RWPE2 (cell line): ENCODE measurements around the gene LRRIQ1.

ENCODE experiments used
- ATAC-seq: fragments of 200-7000 bp; cut with Tn5 transposase; 3 replicates; pipeline ENCODE4 v1.9.1; 2021; ENCODE audit warnings: low read depth
- DNase-seq: peaks from one replicate; pipeline ENCODE4 v3.0.0-alpha.2; 2020; ENCODE audit warnings: low spot score
- H3K27ac ChIP-seq: fragments of 450-650 bp; 2 replicates; pipeline ENCODE4 v1.5.1; 2017; ENCODE audit warnings: mild to moderate bottlenecking; ENCODE audit not compliant: poor library complexity, severe bottlenecking
- H3K27me3 ChIP-seq: fragments of 250-450 bp; sonication (Bioruptor Pico); 2 replicates; pipeline ENCODE4 v1.5.1; 2021; ENCODE audit warnings: mild to moderate bottlenecking, moderate library complexity; ENCODE audit not compliant: insufficient read depth, poor library complexity, severe bottlenecking
- H3K36me3 ChIP-seq: fragments of 250-450 bp; sonication (Bioruptor Pico); 2 replicates; pipeline ENCODE4 v1.5.1; 2020; ENCODE audit warnings: low read depth, mild to moderate bottlenecking, moderate library complexity
- H3K4me1 ChIP-seq: fragments of 250-450 bp; sonication (Bioruptor Pico); 2 replicates; pipeline ENCODE4 v1.5.1; 2021; ENCODE audit warnings: mild to moderate bottlenecking, moderate library complexity; ENCODE audit not compliant: insufficient read depth, poor library complexity, severe bottlenecking
- H3K4me3 ChIP-seq: fragments of 250-450 bp; sonication (Bioruptor Pico); 2 replicates; pipeline ENCODE4 v1.5.1; 2021; ENCODE audit warnings: mild to moderate bottlenecking, moderate library complexity; ENCODE audit not compliant: severe bottlenecking
- H3K9me3 ChIP-seq: fragments of 250-450 bp; sonication (Bioruptor Pico); 2 replicates; pipeline ENCODE4 v1.5.1; 2021; ENCODE audit warnings: mild to moderate bottlenecking, moderate library complexity; ENCODE audit not compliant: severe bottlenecking
- TF ChIP-seq, protein P1 (sequence below): fragments of 450-650 bp; IDR thresholded peaks from one replicate; pipeline ENCODE4 v1.5.1; 2017; ENCODE audit warnings: mild to moderate bottlenecking, moderate library complexity; ENCODE audit not compliant: poor library complexity, severe bottlenecking

LRRIQ1 gene

GRCh38 chr12:85065837-85066482 is 29.8 kb downstream of the LRRIQ1 start:
- H3K27me3 ChIP-seq: no peaks in the 10 kb centered on the region
- no peak overlapping the region for H3K27ac ChIP-seq
- no peak for DNase-seq
- H3K4me3 ChIP-seq: no peak overlapping the region
- no peaks in the 10 kb centered on the region for H3K9me3 ChIP-seq
- H3K36me3 ChIP-seq: no peaks in the 10 kb centered on the region
- no peak for ATAC-seq
- no peaks in the 10 kb centered on the region for H3K4me1 ChIP-seq
- TF ChIP-seq, protein P1, sequence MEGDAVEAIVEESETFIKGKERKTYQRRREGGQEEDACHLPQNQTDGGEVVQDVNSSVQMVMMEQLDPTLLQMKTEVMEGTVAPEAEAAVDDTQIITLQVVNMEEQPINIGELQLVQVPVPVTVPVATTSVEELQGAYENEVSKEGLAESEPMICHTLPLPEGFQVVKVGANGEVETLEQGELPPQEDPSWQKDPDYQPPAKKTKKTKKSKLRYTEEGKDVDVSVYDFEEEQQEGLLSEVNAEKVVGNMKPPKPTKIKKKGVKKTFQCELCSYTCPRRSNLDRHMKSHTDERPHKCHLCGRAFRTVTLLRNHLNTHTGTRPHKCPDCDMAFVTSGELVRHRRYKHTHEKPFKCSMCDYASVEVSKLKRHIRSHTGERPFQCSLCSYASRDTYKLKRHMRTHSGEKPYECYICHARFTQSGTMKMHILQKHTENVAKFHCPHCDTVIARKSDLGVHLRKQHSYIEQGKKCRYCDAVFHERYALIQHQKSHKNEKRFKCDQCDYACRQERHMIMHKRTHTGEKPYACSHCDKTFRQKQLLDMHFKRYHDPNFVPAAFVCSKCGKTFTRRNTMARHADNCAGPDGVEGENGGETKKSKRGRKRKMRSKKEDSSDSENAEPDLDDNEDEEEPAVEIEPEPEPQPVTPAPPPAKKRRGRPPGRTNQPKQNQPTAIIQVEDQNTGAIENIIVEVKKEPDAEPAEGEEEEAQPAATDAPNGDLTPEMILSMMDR: no peak

GRCh38 chr12:85072826-85073225 is 36.7 kb downstream of the LRRIQ1 start:
- peaks cover 5% of the 10 kb centered on the region for H3K4me1 ChIP-seq
- TF ChIP-seq, protein P1: no peak
- no peaks in the 10 kb centered on the region for H3K27me3 ChIP-seq
- no peaks in the 10 kb centered on the region for H3K36me3 ChIP-seq
- no peak overlapping the region for H3K4me3 ChIP-seq
- no peaks in the 10 kb centered on the region for H3K9me3 ChIP-seq
- ATAC-seq (no peak), DNase-seq (no peak)
- H3K27ac ChIP-seq: no peak overlapping the region

GRCh38 chr12:85076688-85077430 is 40.7 kb downstream of the LRRIQ1 start:
- no peak overlapping the region for H3K4me3 ChIP-seq
- peaks cover 5% of the 10 kb centered on the region for H3K4me1 ChIP-seq
- no peak overlapping the region for H3K27ac ChIP-seq
- no peaks in the 10 kb centered on the region for H3K9me3 ChIP-seq
- H3K27me3 ChIP-seq: no peaks in the 10 kb centered on the region
- H3K36me3 ChIP-seq: no peaks in the 10 kb centered on the region
- DNase-seq (no peak), ATAC-seq (peak; percentile 100)
- TF ChIP-seq, protein P1: peak; percentile 90

DNA sequence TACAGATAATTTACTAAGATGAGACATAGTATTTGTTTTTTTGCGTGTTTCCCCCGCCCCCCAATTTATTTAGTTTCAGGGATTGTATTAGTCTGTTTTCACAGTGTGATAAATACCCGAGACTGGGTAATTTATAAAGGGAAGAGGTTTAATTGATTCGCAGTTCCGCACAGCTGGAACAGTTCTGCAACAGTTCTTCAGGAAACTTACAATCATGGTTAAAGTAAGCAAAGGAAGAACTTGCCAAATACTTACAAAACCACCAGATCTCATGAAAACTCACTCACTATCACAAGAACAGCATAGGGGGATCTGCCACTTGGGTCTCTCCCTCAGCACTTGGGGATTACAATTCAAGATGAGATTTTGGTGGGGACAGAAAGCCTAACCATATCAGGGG is 48.9 kb downstream of the LRRIQ1 start:
- Histone ChIP-seq H3K27ac (no peak overlapping the region), H3K9me3 (no peaks in the 10 kb centered on the region), H3K27me3 (no peaks in the 10 kb centered on the region), H3K4me1 (no peaks in the 10 kb centered on the region), H3K36me3 (no peaks in the 10 kb centered on the region), H3K4me3 (no peak overlapping the region)
- TF ChIP-seq, protein P1: no peak
- no peak for ATAC-seq
- DNase-seq: no peak

GRCh38 chr12:85089792-85090191 is 53.6 kb downstream of the LRRIQ1 start:
- ATAC-seq (no peak), DNase-seq (no peak)
- Histone ChIP-seq H3K4me1 (no peaks in the 10 kb centered on the region), H3K4me3 (no peak overlapping the region), H3K27ac (no peak overlapping the region), H3K9me3 (no peaks in the 10 kb centered on the region), H3K36me3 (no peaks in the 10 kb centered on the region), H3K27me3 (no peaks in the 10 kb centered on the region)
- TF ChIP-seq, protein P1: no peak
